Endothelial cell of umbilical vein (primary cell): Measurements from ENCODE around the gene UVSSA. TPM values are rescaled to one million over a fixed set of nuclear protein-coding genes. Genes with fewer than 3 reads are reported as not detected.

Experiments used
- BruUV-seq: library from RNA; stranded (reverse); fragments of 400-500 nt; replicated peaks from 2 replicates; lab custom pipeline; 2021; lab: Mats Ljungman, UMichigan
- CTCF ChIA-PET: fragments of 300-600, 350-600 bp; sonication (Branson Sonifier 250); formaldehyde crosslinking; loops from one replicate; lab custom pipeline; 2021; ENCODE audit warnings: antibody characterized with exemption, inconsistent platforms; lab: Charles Lee
- POLR2A ChIA-PET: fragments of 300-600, 350-600 bp; sonication (Branson Sonifier 250); formaldehyde crosslinking; loops from one replicate; lab custom pipeline; 2021; ENCODE audit warnings: antibody characterized with exemption, inconsistent platforms; lab: Charles Lee
- DNase-seq: peaks from one replicate; pipeline ENCODE4 v3.0.0-alpha.2; 2011; ENCODE audit warnings: low read depth, low spot score
- FAIRE-seq: peaks from 2 replicates; lab custom pipeline; 2011; peaks lifted over from hg19 to GRCh38; lab: Jason Lieb, UNC
- H2AFZ ChIP-seq: 2 replicates; pipeline ENCODE4 v1.6.0; 2012; ENCODE audit warnings: low read depth, low read length, control low read depth, inconsistent platforms
- H3K27ac ChIP-seq: 2 replicates; pipeline ENCODE4 v1.5.1; 2011; ENCODE audit warnings: low read depth, mild to moderate bottlenecking, control low read depth, low read length, moderate library complexity; ENCODE audit not compliant: insufficient read depth
- H3K27me3 ChIP-seq, 2 experiments: 2 replicates each; pipeline versions ENCODE4 v1.6.0 to v1.6.1; 2011; ENCODE audit warnings: low read length in 2 of 2, mixed read lengths in 1 of 2; ENCODE audit not compliant: control insufficient read depth in 2 of 2, insufficient read depth in 2 of 2
- H3K36me3 ChIP-seq, 2 experiments: 2 replicates in 1 of 2; 3 replicates in 1 of 2; pipeline ENCODE4 v1.5.1; 2011; ENCODE audit warnings: low read length in 2 of 2, mild to moderate bottlenecking in 1 of 2, moderate library complexity in 1 of 2; ENCODE audit not compliant: control insufficient read depth in 2 of 2, insufficient read depth in 2 of 2; ENCODE audit errors: extremely low read depth in 1 of 2
- H3K4me1 ChIP-seq: 3 replicates; pipeline ENCODE4 v1.5.1; 2011; ENCODE audit warnings: mild to moderate bottlenecking, low read length; ENCODE audit not compliant: control insufficient read depth, insufficient read depth; ENCODE audit errors: extremely low read depth
- H3K4me2 ChIP-seq: 2 replicates; pipeline ENCODE4 v1.6.1; 2011; ENCODE audit warnings: low read length, control low read depth, mixed read lengths; ENCODE audit not compliant: insufficient read depth
- H3K4me3 ChIP-seq, 3 experiments: fragments of 200-600 bp in 1 of 3; sonication (generic), shearing (Covaris generic) in 1 of 3; replicated peaks in 1 of 3; 2 replicates each; pipeline ENCODE4 v1.5.1; 2011 to 2016; ENCODE audit warnings: control low read depth in 3 of 3, low read length in 3 of 3, mild to moderate bottlenecking in 2 of 3, inconsistent platforms in 1 of 3, low read depth in 1 of 3, moderate library complexity in 1 of 3; ENCODE audit not compliant: insufficient read depth in 1 of 3
- H3K79me2 ChIP-seq: 2 replicates; pipeline ENCODE4 v1.6.0; 2012; ENCODE audit warnings: low read length, inconsistent platforms; ENCODE audit not compliant: control insufficient read depth, insufficient read depth
- H3K9ac ChIP-seq: replicated peaks from 2 replicates; pipeline ENCODE3; 2011; ENCODE audit warnings: low read length, control low read depth; ENCODE audit not compliant: insufficient read depth; ENCODE audit errors: extremely low read depth
- H3K9me1 ChIP-seq: replicated peaks from 3 replicates; pipeline ENCODE4 v1.6.0; 2011; ENCODE audit warnings: mild to moderate bottlenecking, low read length; ENCODE audit not compliant: control insufficient read depth, insufficient read depth; ENCODE audit errors: extremely low read depth
- H3K9me3 ChIP-seq: replicated peaks from 2 replicates; pipeline ENCODE4 v1.5.1; 2012; ENCODE audit warnings: low read length, inconsistent platforms; ENCODE audit not compliant: control insufficient read depth, insufficient read depth
- H4K20me1 ChIP-seq: replicated peaks from 2 replicates; pipeline ENCODE3; 2011; ENCODE audit warnings: mild to moderate bottlenecking, low read length; ENCODE audit not compliant: control insufficient read depth, insufficient read depth; ENCODE audit errors: extremely low read depth
- CTCF ChIP-seq, 2 donors: IDR thresholded peaks; 1 replicate in 1 of 2; 2 replicates in 1 of 2; pipeline ENCODE4 v1.5.1; 2011; ENCODE audit warnings: low read length in 2 of 2, mild to moderate bottlenecking in 2 of 2, moderate library complexity in 2 of 2, control low read depth in 1 of 2, inconsistent platforms in 1 of 2, low read depth in 1 of 2; ENCODE audit not compliant: insufficient read depth in 1 of 2; ENCODE audit errors: extremely low read depth in 1 of 2
- EZH2 ChIP-seq: IDR thresholded peaks from 2 replicates; pipeline ENCODE4 v1.6.1; 2012; ENCODE audit warnings: borderline replicate concordance, low read depth, mild to moderate bottlenecking, moderate library complexity, low read length, inconsistent platforms; ENCODE audit not compliant: severe bottlenecking
- FOS ChIP-seq: IDR thresholded peaks from 2 replicates; pipeline ENCODE4 v1.6.1; 2011; ENCODE audit warnings: mild to moderate bottlenecking, low read length, moderate library complexity, borderline replicate concordance; ENCODE audit not compliant: insufficient read depth
- GATA2 ChIP-seq: IDR thresholded peaks from 2 replicates; pipeline ENCODE4 v1.7.0; 2011; ENCODE audit warnings: low read depth, mild to moderate bottlenecking, moderate library complexity, mixed read lengths, low read length; ENCODE audit not compliant: insufficient read length, insufficient read depth
- JUN ChIP-seq: IDR thresholded peaks from 2 replicates; pipeline ENCODE4 v1.6.1; 2011; ENCODE audit warnings: borderline replicate concordance, low read depth; ENCODE audit not compliant: insufficient read length, insufficient read depth
- MAX ChIP-seq: IDR thresholded peaks from 2 replicates; pipeline ENCODE4 v1.6.1; 2011; ENCODE audit not compliant: insufficient read depth, insufficient read length
- POLR2A ChIP-seq: IDR thresholded peaks from 2 replicates; pipeline ENCODE4 v1.6.1; 2012; ENCODE audit warnings: low read depth, mild to moderate bottlenecking, control low read depth, low read length
- POLR2AphosphoS5 ChIP-seq: IDR thresholded peaks from 2 replicates; pipeline ENCODE4 v1.6.1; 2012; ENCODE audit warnings: low read depth, mild to moderate bottlenecking, control low read depth, low read length, moderate library complexity; ENCODE audit not compliant: insufficient read depth
- dilution Hi-C: fragments of 300-500 bp; cut with MboI; formaldehyde crosslinking; loops from one replicate; pipeline ENCODE4 v1.15.0; 2019; ENCODE audit warnings: low sequenced_read_pairs; ENCODE audit not compliant: extremely low pct_ligation_motif_present
- intact Hi-C: fragments of 100-400 bp; cut with micrococcal nuclease; formaldehyde crosslinking; loops from one replicate; pipeline ENCODE4 v1.10.0; 2022
- polyA plus RNA-seq, 4 experiments: library from polyadenylated mRNA; depleted of rRNA in 3 of 4; stranded (reverse) in 3 of 4; unstranded in 1 of 4; fragments of >200 nt; gene quantifications; 2 replicates each; pipeline versions ENCODE4 v1.2.1 to v1.2.3, GENCODE V29; 2011 to 2012; ENCODE audit warnings: missing spikeins in 1 of 4
- total RNA-seq: library from RNA; stranded (reverse); gene quantifications from 2 replicates; pipeline ENCODE4 v1.2.3, GENCODE V29; 2021

UVSSA gene
- total and polyA plus RNA-seq, 2 donors (not counting 3 experiments of a cell fraction or from before 2014, with no cell fraction given) = 7.1 to 14.9 TPM

GRCh38 chr4:1325681-1326635, 21.1 kb upstream of the UVSSA start:
- Histone ChIP-seq H2AFZ (no peak overlapping the region), H3K4me3 (no peak overlapping the region), H3K9me3 (no peaks in the 10 kb centered on the region), H3K79me2 (peaks cover 3% of the 10 kb centered on the region), H3K36me3 (peaks cover 6 to 40% of the 10 kb centered on the region in 2 experiments), H3K4me1 (no peaks in the 10 kb centered on the region), H3K27ac (no peak overlapping the region), H3K9me1 (no peaks in the 10 kb centered on the region), H3K9ac (no peak overlapping the region), H4K20me1 (no peaks in the 10 kb centered on the region), H3K27me3 (no peaks in the 10 kb centered on the region), H3K4me2 (no peak overlapping the region)
- ChIA-PET POLR2A (no interaction called here), CTCF (no interaction called here)
- TF ChIP-seq CTCF (IDR thresholded peaks at IDR 0.05; ENCODE audit: extremely low read depth in 1 of 2, insufficient read depth in 1 of 2, low read depth in 1 of 2, low read length in 2 of 2) = no peak
- TF ChIP-seq MAX = no peak
- no peak for TF ChIP-seq POLR2AphosphoS5
- TF ChIP-seq FOS = no peak
- TF ChIP-seq JUN = no peak
- no peak for TF ChIP-seq GATA2
- no peak for TF ChIP-seq POLR2A
- no peak for TF ChIP-seq EZH2
- no peak for DNase-seq
- BruUV-seq = no TSS peak
- dilution Hi-C loops (no loop called here), intact Hi-C loops (no loop called here)
- no peak for FAIRE-seq
